Esophagus mucosa (tissue), 1 donor: ENCODE data around the gene ZNF865. TPM values are rescaled to one million over a fixed set of nuclear protein-coding genes. Genes with fewer than 3 reads are reported as not detected.

Source experiments
- ATAC-seq: fragments of 200-7000 bp; cut with Tn5 transposase; one replicate; pipeline ENCODE4 v1.9.1; 2020
- total RNA-seq: library from RNA; stranded (reverse); gene quantifications from one replicate; pipeline ENCODE4 v1.2.4, GENCODE V29; 2023
- donor health status: DM: yes; HTN: yes; CAD: no.

The ZNF865 gene
- total RNA-seq, 1 donor from 2014 or later = 5.3 TPM

- ATAC-seq = no peak
These were observed 58.5 kb downstream of the ZNF865 start for GRCh38 chr19:55663846-55664536.

DNA sequence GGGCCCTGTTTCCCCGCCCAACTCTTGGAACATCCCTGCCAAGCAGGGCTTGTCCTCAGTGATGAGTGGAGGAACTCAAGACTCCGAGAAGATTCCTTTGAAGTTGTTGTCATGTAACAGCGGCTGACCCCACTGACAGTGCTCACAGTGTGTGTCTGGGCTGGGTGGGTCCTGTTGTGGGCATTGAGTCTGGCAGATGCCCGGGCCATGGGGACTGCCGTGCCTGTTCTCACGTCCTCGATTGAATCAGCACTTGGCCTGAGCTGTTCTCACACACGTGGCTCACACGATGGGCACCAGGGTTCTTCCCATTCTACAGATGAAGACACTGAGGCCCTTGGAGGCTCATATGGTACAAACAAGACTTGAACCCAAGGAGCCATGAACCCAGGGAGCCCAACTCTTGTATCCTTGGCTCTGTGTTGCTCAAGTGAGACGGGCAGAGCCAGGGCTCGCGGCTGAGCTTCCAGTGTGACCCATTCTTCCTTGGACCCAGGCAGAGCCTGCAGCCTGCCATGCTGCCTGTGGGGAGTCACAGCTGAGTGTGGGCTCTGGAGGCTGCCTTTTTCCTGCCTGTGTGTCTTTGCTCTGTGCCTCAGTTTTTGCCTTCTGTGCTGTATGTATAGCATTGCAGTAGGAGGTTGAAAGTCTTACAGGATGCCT is 61.0 kb downstream of the ZNF865 start:
- ATAC-seq = no peak

Other genes with a start within 250 kb of the ZNF865 start
- gene GARIN5B, start 242.4 kb upstream of the ZNF865 start, total RNA-seq = not detected
- gene IL11, start 235.2 kb upstream of the ZNF865 start, total RNA-seq = 0.24 TPM
- gene TMEM190, start 228.8 kb upstream of the ZNF865 start, total RNA-seq = not detected
- gene TMEM238, start 221.4 kb upstream of the ZNF865 start, total RNA-seq = 25.6 TPM
- gene RPL28, start 219.7 kb upstream of the ZNF865 start, total RNA-seq = 1,895 TPM
- gene UBE2S, start 197.9 kb upstream of the ZNF865 start, total RNA-seq = 76.4 TPM
- not detected for gene SHISA7, start 162.3 kb upstream of the ZNF865 start, total RNA-seq
- gene ISOC2, start 144.0 kb upstream of the ZNF865 start, total RNA-seq = 41.9 TPM
- not detected for gene C19orf85, start 140.9 kb upstream of the ZNF865 start, total RNA-seq
- gene ZNF628, start 129.0 kb upstream of the ZNF865 start, total RNA-seq = 3.7 TPM
- gene NAT14, start 120.5 kb upstream of the ZNF865 start, total RNA-seq = 7.5 TPM
- gene SSC5D, start 117.2 kb upstream of the ZNF865 start, total RNA-seq = 0.24 TPM
- not detected for gene SBK2, start 68.5 kb upstream of the ZNF865 start, total RNA-seq
- 0.80 TPM for gene SBK3, start 60.1 kb upstream of the ZNF865 start, total RNA-seq
- 3.4 TPM for gene ZNF579, start 24.8 kb upstream of the ZNF865 start, total RNA-seq
- 7.1 TPM for gene FIZ1, start 6.1 kb upstream of the ZNF865 start, total RNA-seq
- 20.1 TPM for gene ZNF524, start 5.4 kb upstream of the ZNF865 start, total RNA-seq
- gene ZNF784, start 18.9 kb downstream of the ZNF865 start, total RNA-seq = 3.8 TPM
- gene ZNF580, start 35.4 kb downstream of the ZNF865 start, total RNA-seq = 13.5 TPM
- 21.7 TPM for gene ZNF581, start 38.0 kb downstream of the ZNF865 start, total RNA-seq
- 4.7 TPM for gene CCDC106, start 42.6 kb downstream of the ZNF865 start, total RNA-seq
- gene U2AF2, start 49.4 kb downstream of the ZNF865 start, total RNA-seq = 108 TPM
- 91.9 TPM for gene EPN1, start 69.6 kb downstream of the ZNF865 start, total RNA-seq
- gene NLRP9, start 132.8 kb downstream of the ZNF865 start, total RNA-seq = not detected
- gene RFPL4A, start 153.4 kb downstream of the ZNF865 start, total RNA-seq = not detected
- not detected for gene RFPL4AL1, start 163.5 kb downstream of the ZNF865 start, total RNA-seq
- not detected for gene NLRP11, start 226.4 kb downstream of the ZNF865 start, total RNA-seq
- not detected for gene NLRP4, start 230.9 kb downstream of the ZNF865 start, total RNA-seq